Omental fat pad (tissue), 4 donors: Measurements from ENCODE around the gene SAFB. TPM values are rescaled to one million over a fixed set of nuclear protein-coding genes. Genes with fewer than 3 reads are reported as not detected.

Source experiments
- ATAC-seq: fragments of 150-250 bp; one replicate; pipeline ENCODE4 v1.9.1; 2016; ENCODE audit warnings: mild to moderate bottlenecking, moderate library complexity; ENCODE audit not compliant: low FRiP score
- DNase-seq: peaks from one replicate; pipeline ENCODE4 v3.0.0-alpha.2; 2019; ENCODE audit warnings: low spot score
- total RNA-seq, 4 donors: library from RNA; depleted of rRNA; stranded (reverse); fragments of >200 nt; gene quantifications; one replicate each; pipeline ENCODE4 v1.1.0, GENCODE V29; 2016
- TF ChIP-seq, protein P1 (sequence below), 3 donors: fragments of 450-650 bp; IDR thresholded peaks; one replicate each; pipeline ENCODE4 v1.5.1; 2016 to 2017; ENCODE audit warnings: antibody characterized with exemption in 3 of 3, mild to moderate bottlenecking in 3 of 3, moderate library complexity in 2 of 3

SAFB gene
- total RNA-seq, 4 donors from 2014 or later = 56.7 to 139 (median 86.9) TPM

DNA sequence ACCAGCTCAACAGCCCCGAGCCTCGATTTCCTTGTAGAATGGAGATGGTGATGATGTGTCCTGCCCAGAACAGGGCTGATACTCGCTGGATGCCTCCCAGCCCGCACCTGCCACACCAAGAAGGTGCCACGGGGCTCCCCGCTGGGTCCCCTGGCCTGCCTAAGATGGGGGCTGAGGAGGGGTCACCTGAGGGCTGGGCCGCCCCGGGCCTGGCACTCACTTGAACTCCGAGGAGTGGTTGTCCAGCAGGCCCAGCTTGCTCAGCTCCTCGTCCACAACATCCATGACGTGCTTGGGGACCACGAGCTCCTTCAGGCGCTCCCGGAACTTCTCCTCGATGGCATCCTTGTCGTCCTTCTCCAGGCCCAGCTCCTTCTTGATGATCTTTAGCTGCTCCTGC is 82.7 kb downstream of the SAFB start:
- TF ChIP-seq, protein P1, sequence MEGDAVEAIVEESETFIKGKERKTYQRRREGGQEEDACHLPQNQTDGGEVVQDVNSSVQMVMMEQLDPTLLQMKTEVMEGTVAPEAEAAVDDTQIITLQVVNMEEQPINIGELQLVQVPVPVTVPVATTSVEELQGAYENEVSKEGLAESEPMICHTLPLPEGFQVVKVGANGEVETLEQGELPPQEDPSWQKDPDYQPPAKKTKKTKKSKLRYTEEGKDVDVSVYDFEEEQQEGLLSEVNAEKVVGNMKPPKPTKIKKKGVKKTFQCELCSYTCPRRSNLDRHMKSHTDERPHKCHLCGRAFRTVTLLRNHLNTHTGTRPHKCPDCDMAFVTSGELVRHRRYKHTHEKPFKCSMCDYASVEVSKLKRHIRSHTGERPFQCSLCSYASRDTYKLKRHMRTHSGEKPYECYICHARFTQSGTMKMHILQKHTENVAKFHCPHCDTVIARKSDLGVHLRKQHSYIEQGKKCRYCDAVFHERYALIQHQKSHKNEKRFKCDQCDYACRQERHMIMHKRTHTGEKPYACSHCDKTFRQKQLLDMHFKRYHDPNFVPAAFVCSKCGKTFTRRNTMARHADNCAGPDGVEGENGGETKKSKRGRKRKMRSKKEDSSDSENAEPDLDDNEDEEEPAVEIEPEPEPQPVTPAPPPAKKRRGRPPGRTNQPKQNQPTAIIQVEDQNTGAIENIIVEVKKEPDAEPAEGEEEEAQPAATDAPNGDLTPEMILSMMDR (IDR thresholded peaks at IDR 0.05) = no peak
- no peak for DNase-seq
- ATAC-seq = no peak

DNA sequence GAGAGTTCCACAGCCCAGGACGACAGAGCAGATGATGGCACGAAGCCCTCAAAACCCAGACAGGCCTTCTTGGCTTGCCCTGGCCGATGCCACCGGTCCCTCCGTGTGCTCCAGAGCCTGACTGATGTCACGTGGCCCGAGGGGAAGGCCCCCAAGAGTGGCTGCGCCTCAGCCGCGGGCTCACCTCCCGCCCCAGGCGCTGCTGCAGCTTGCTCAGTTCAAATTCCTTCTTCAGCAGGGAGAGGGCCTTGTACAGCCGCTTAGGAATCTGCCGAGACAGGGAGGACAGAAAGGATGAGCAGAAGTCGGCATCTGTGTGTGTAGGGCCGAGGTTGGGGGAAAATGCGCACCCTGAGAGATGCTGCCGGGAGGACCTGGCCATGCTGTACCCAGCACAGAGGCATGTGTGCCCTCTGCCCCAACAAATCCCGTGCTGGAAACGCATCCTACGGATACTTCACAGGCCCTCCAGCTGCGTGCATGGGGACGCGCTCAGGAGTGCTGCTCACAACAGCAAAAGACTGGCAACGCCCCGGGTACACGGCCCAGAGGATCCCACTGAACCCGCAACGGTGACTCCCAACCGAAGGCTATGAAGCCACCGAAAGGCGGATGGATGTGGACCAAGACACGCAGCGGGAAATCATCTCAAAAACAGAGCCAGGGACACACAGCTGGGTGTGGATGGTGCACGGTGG is 84.1 kb downstream of the SAFB start:
- DNase-seq = no peak
- ATAC-seq = no peak
- TF ChIP-seq, protein P1 (IDR thresholded peaks at IDR 0.05) = no peak

DNA sequence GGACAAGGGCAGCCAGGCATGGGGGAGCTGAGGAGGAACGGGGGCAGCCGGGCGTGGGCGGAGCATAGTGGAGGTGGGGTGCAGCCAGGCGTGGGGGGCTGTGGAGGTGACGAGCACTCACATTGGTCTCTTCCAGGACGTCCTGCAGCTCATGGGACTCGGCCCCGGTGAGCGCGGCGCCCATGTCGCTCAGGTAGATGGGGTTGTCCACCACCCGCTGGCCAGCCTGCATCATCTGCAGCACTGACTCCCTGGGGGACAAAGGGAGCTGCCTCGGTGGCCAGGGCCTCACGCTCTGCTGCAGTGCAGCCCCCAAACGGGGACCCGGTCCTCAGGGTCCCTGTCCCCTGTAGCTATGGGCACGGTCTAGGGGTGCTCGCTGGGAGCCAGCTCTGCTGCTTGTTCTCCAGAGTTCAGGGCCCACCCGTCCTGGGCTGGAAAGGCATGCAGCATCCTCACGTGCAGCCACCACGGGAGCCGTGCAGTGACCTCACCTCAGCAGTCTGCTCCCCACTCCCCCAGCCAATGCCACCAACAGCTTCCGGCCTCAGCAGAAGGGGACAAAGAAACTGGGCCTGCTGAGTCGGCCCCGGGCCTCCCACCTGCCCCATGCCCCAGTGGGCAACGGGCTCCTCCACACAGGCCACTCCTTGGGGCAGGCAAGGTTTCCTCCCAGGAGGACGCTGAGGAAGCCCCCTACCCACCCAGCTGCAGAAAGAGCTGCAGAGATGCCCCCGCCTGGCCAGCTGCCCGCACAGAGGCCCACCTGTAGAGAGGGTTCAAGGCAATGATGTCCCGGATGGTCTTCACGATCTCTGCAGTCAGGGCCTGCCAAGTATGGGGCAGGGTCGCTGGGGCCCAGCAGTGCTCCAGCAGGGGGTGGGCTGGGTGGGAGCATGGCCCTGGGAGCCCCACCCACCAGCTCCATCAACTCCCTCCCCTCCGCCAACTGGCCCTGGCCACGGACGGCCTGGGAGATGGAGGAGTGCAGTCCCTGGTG is 85.0 kb downstream of the SAFB start:
- DNase-seq = no peak

DNA sequence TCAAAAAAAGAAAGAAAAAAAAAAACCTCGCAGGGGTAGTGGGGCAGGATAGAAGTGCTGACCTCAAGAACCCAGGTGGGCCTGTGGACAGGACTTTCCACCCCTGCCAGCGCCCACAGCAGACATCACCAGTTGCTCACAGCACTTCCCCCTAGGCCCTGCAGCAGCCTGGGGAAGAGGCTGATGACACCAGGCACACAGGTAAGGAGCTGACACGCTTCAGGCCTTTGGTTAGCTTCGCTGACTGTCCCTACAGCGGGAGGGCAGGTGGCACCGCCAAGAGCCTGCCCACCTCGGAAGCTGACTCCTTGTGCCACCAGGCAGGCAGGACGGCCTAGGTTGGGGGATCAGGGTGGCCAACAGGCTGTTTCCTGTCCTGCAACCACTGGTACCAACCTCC is 88.1 kb downstream of the SAFB start:
- no peak for DNase-seq
- ATAC-seq = no peak
- TF ChIP-seq, protein P1 (IDR thresholded peaks at IDR 0.05) = no peak

More for the DNA sequence above, 85.0 kb downstream of the SAFB start:
- TF ChIP-seq, protein P1 (IDR thresholded peaks at IDR 0.05) = no peak
- ATAC-seq = no peak

DNA sequence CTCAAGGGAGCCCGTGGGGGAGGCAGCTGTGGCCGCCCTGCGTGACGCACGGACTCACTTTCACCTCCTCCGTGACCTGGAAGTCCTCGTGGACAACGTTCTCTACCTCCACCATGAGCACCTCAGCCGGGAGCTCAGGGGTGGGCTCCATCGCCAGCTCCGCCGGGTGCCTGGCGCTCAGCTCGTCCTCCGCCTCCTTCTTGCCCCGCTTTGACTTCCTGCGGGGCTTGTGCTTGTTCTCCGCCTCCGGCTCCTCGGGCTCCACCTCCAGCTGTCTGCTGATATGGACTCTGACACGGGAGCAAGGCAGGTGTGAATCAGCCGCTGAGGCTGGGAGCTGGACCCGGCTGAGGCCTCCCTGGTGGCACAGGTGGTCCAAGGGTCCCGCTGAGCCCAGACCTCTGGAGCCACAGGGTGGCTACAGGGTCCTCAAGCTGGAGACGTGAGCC is 88.9 kb downstream of the SAFB start:
- TF ChIP-seq, protein P1 (IDR thresholded peaks at IDR 0.05) = no peak
- no peak for ATAC-seq
- no peak for DNase-seq

DNA sequence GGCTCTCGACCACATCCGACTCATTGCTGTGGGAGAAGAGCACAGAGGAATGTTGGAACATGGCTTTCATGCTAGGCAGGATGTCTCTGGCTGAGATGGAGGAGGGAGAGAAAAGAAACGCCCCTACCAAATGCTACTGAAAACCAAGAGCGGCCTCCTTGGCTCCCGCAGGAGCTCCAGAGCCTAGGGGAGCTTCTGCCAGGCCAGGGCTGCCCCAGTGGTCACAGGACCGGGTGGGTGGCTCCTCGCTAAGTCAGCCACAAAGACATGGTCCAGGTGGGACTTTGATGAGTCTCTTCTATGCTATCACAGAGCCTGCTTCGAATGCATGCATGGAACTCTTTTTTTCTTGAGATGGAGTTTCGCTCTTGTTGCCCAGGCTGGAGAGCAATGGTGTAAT is 90.3 kb downstream of the SAFB start:
- DNase-seq = no peak
- no peak for ATAC-seq
- TF ChIP-seq, protein P1 (IDR thresholded peaks at IDR 0.05) = no peak
